ENCODE results near the gene FAM193B.
A peak's percentile ranks its signal among the peaks of the same experiment; 100 is the strongest.

FAM193B gene

DNA sequence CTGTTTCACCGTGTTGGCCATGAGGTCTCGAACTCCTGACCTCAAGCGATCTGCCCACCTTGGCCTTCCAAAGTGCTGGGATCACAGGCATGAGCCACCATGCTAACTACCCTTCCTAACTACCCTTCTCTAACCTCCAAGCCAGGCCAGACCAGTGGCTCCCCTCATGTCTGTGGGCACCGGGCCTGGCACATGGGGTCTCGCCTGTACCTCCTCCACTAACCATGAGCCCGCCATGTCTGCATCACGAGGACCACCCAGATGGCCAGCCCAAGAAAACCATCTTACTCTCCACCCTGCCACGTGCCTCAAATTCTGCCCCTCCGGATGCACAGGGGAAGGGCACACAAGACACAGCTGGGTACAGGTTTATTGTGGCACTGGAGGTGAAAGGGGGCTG is 71.3 kb downstream of the FAM193B start:
- no peak for DNase-seq

- DNase-seq, result no peak
Observed at GRCh38 chr5:177482359-177482795, 72.0 kb downstream of the FAM193B start.

DNA sequence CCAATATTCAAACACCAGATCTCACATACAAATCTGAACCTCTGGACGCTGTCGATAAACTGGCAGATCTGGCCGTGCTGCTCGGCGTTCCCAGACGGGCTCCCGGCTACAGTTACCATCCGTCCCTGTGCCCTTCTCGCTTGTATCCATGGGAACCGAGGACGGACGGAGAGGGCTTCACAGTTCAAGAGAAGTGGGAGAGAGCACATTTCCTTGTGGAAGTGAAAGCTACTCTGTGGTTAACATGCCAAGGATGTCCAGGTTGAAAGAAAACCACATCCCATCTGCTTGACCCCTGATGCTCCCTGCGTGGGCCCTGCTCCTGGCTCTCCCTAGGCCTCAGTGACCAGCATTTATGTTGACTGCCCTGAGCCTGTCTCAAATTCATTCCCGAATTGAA is 74.6 kb downstream of the FAM193B start:
- DNase-seq, result no peak

DNA sequence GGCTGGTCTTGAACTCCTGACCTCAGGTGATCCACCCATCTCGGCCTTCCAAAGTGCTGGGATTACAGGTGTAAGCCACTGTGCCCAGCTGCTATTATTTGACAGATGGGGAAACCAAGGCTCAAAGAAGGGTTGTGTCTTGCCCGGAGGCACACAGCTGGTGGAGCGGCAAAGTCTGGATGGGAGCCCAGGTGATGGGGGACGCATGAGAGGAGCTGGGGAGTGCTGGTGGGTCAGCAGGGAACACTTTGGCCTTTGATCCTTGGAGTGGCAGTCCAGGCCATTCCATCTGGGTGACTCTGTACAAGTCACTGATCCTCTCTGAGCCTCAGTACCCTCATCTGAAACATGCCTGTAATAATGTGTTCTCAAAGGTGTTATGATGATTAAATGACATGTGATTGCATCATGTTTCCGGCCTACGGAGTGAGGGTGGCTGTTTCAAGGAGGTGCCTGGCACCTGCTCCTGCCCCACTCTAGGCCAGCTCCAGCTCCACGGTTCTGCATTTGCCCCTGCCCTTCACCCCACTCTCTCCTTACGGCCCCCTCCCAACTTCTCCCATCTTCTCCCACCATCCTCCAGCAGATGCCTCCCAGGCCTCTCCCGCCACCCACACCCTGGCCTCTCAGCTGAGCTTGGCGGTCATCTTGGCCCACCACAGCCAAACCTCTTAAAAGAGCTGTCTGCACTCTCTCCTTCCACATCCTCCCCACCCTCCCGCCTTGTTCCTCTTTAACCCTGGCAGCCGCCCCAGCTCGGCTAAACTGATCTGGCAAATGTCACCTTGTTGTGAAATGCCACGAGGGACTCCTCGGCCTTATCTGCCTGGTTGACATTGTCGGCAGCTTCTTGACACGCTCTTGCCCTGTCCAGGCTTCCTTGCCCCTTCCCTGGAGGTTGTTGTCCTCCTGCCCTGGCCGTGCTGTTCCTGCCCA is 75.4 kb downstream of the FAM193B start:
- no peak for DNase-seq

DNA sequence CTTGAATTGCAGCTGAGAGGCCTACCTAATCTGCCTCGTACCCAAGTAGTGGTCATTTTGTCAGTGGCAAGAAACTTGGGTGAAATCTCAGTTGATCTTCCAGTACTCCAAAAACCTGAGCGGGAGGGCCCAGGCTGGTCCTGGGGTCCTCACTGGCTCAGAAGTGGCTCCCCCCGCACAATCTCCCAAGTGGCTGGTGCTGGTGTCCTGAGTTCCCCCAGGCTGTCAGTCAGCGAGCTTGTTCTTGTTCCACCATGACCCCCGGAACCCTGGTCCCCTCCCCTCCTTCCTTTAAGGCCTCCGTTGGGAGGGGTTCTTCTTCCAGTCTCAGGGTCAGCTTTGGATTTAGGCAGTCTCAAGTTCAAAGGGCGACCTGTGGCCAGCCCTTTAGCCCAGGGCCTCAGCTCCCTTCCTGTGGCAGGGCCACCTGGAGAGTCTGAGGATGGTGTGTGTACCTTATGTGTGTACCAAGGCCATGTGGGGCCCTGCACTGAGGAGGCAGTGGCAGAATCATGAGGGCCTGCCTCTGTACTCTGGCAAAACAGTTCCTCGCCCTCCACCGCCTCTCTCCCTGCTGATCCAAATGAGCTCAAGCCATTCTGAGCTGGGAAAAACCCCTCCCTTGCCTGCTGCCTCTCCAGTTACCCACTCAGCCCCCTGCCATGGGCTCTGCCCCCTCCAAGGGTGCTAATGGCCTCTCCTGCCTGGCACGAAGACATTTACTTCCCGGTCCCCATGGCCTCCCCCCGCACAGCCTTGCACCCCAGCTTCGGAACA is 76.5 kb downstream of the FAM193B start:
- no peak for DNase-seq

DNA sequence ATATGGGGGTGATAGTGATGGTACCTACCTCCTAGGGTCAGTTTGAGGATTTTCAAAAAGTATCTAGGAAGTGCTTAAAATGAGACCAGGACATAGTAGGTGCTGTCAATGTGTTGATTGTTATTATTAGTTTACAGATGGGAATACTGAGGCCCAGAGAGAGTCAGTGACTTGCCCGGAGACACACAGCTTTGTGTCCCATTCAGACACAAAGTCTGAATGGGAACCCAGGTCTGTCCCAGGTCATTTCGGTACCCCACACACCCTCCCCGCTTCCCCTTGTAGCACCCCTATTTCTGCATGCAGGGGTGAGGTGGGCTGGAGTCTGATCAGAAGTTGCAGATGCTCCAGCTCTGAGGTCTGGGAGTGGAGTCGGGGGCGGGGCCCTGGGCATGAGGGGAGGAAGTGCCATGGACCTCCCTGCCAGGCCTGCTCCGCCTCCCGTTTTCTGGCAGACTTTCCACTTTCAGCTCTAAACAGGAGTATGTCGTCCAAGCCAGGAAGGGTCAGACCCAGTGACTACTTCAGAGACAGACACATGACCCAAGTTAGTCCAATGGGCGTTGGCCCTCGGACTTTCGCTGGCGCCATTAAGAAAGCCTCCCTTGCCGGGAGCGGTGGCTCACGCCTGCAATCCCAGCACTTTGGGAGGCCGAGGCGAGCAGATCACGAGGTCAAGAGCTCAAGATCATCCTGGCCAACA is 77.7 kb downstream of the FAM193B start:
- DNase-seq, result no peak

- DNase-seq, result no peak
Observed at GRCh38 chr5:177475563-177476427, 78.6 kb downstream of the FAM193B start.

DNA sequence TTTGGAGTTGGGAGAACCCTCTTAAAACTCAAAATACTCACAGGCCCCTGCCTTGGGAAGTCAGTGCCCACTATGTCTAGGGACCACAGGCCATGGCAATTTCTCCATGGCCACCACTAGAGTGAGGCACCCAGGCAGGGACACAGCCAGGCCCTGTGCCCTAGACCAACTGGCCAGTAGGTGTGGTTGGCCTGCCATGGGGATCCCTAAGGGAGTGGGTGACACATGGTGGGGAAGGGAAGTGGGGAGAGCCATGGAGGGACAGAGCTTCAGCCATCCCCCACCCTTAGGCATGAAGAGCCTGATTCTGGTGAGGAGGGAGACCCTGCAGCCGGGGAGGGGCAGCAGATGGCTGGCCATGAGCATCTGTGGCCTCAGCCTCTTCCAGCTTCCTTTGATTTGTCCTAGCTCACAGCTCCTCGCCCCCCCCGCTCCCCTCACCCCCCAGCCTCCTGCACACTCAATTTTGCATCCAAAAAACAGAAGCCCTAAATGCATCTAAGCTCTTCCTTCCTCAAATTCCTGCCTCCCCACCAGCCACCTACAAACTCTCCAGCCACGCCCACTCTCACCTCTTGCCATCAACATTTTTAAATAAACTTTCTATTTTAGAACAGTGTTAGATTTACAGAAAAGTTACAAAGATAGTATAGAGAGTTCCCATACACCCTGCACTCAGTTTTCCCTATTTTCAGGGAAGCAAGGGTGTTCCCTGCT is 79.4 kb downstream of the FAM193B start:
- no peak for DNase-seq

- no peak for DNase-seq
Observed at GRCh38 chr5:177474002-177474476, 80.3 kb downstream of the FAM193B start.

DNA sequence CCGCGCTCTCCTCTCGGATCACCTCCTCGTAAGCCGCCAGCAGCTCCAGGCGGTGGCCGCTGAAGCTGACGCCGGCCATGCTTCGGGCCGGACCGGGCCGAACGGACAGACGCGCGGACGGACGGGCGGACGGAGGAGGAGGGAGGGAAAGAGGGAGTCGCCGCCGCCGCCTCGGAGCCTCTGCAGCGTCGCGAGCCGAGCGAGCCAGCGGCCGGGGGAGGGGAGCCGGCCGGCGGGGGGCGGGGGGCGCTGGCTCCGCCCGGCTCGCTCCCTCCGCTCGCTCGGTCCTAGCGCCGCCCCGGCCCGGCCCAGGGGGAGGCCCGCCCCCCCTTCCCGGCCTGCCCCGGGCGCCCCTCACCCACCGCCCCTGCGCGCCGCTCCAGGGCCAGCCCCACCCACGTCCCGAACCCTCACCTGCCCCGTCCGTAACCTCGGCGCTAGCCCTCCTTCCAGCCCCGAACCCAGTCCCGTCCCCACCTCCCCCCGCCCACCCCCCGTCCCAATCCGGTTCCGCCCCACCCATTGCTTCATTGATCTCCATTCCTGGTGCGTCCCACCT is 80.8 kb downstream of the FAM193B start, which contains the start of gene DBN1:
DBN1 (minus strand) TSS at position 192 of the 559 bp plus-strand sequence; CDS start at position 79, 113 bp downstream.
- DNase-seq, result peak; percentile 30

- peak; percentile 52 for DNase-seq
Observed at GRCh38 chr5:177472460-177473442, 81.6 kb downstream of the FAM193B start.

GRCh38 chr5:177471610-177472356 is 82.6 kb downstream of the FAM193B start:
- DNase-seq, result no peak

DNA sequence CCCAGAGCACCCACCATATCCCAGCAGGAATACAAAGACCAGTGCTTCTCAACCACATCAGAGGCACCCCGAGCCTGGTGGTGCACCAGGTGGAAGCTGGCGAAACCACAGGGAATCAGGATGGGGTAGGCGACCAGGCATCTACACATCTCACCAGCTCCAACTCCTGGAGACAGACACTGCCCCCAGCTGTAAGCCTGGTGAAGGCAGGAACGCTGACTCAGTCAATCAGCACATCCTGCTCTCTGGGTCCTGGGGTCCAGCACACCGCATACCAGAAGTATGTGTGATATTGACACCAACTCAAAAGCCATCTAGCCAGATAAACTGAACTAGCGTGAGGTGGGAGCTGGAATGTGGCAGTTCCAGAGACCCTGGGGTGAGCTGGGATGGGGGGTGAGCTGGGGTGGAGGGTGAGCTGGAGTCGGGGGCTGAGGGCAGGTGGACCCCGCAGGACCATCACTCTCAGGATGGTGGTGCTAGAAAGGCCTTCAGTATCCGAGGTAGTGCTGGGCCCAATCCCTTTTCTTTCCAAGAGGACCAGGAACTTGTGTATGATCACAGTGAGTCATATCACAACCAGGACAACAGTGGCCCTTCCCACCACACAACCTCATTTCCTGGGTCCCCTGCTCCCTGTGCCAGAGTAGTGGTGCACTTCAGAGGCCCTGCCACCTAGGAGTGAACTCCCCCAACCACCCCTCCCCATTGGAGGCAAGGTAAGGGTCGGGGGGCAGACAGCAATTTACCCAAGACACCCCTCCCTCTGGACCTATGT is 83.4 kb downstream of the FAM193B start:
- DNase-seq, result no peak
